Liver (tissue), 3 donors: ENCODE results near the gene KNDC1.

Experiments used
- ATF3 ChIP-seq: IDR thresholded peaks from 2 replicates; pipeline ENCODE4 v1.6.1; 2016; ENCODE audit warnings: antibody characterized with exemption
- CTCF ChIP-seq: fragments of 150-350 bp; IDR thresholded peaks from 2 replicates; pipeline ENCODE4 v1.5.1; 2017; ENCODE audit warnings: improper control_type of control experiment, low read depth, low read length; ENCODE audit not compliant: missing input control
- EGR1 ChIP-seq, 2 donors: IDR thresholded peaks; 2 replicates each; pipeline ENCODE4 v1.6.1; 2016 to 2018; ENCODE audit warnings: antibody characterized with exemption in 2 of 2, low read depth in 2 of 2
- GABPA ChIP-seq, 2 donors: IDR thresholded peaks in 1 of 2; conservative IDR thresholded peaks in 1 of 2; 2 replicates each; pipeline ENCODE4 v1.6.1; 2016; ENCODE audit warnings: antibody characterized with exemption in 2 of 2, mild to moderate bottlenecking in 1 of 2, moderate library complexity in 1 of 2
- HNF4G ChIP-seq: IDR thresholded peaks from 2 replicates; pipeline ENCODE4 v1.6.1; 2016; ENCODE audit warnings: antibody characterized with exemption
- MAX ChIP-seq: IDR thresholded peaks from 2 replicates; pipeline ENCODE4 v1.6.1; 2016; ENCODE audit warnings: antibody characterized with exemption
- RAD21 ChIP-seq, 2 donors: IDR thresholded peaks; 2 replicates each; pipeline ENCODE4 v1.6.1; 2016; ENCODE audit warnings: antibody characterized with exemption in 2 of 2, mild to moderate bottlenecking in 2 of 2
- REST ChIP-seq: IDR thresholded peaks from 2 replicates; pipeline ENCODE4 v1.6.1; 2016; ENCODE audit warnings: antibody characterized with exemption, mild to moderate bottlenecking
- SP1 ChIP-seq: IDR thresholded peaks from 2 replicates; pipeline ENCODE4 v1.6.1; 2018; ENCODE audit warnings: antibody characterized with exemption, mild to moderate bottlenecking
- TAF1 ChIP-seq: conservative IDR thresholded peaks from 2 replicates; pipeline ENCODE4 v1.6.1; 2016; ENCODE audit warnings: antibody characterized with exemption, mild to moderate bottlenecking
- YY1 ChIP-seq: IDR thresholded peaks from 2 replicates; pipeline ENCODE4 v1.6.1; 2016; ENCODE audit warnings: antibody characterized with exemption, mild to moderate bottlenecking
- donor health status: healthy.
- donor health status: healthy.

GRCh38 chr10:133176546-133176945 lies 16.5 kb downstream of the KNDC1 start:
- TF ChIP-seq CTCF (no peak), REST (no peak), TAF1 (no peak), MAX (no peak), SP1 (no peak), GABPA (IDR thresholded peaks at IDR 0.05 in 1 of 2, conservative IDR thresholded peaks at IDR 0.05 in 1 of 2) (no peak), EGR1 (IDR thresholded peaks at IDR 0.05; ENCODE audit: low read depth in 2 of 2) (no peak), YY1 (no peak), RAD21 (IDR thresholded peaks at IDR 0.05) (no peak), HNF4G (no peak), ATF3 (no peak)
